IPS-20b (cell line): ENCODE measurements around the gene AGAP1.

Experiments
- H3K27ac ChIP-seq: one replicate; pipeline ENCODE4 v1.5.1; 2013; ENCODE audit warnings: low read length
- H3K27me3 ChIP-seq: 2 replicates; pipeline ENCODE4 v1.6.1; 2013; ENCODE audit warnings: mild to moderate bottlenecking, low read length, inconsistent platforms; ENCODE audit not compliant: insufficient read depth
- H3K36me3 ChIP-seq: 2 replicates; pipeline ENCODE4 v1.6.1; 2013; ENCODE audit warnings: low read depth, mild to moderate bottlenecking, inconsistent platforms, low read length, moderate library complexity; ENCODE audit not compliant: insufficient read depth
- H3K4me1 ChIP-seq: 2 replicates; pipeline ENCODE4 v1.6.1; 2013; ENCODE audit warnings: mild to moderate bottlenecking, control low read depth, inconsistent platforms, low read length, moderate library complexity; ENCODE audit not compliant: insufficient read depth
- H3K4me3 ChIP-seq: 2 replicates; pipeline ENCODE4 v1.5.1; 2013; ENCODE audit warnings: mild to moderate bottlenecking, low read length, inconsistent platforms
- H3K9ac ChIP-seq: 2 replicates; pipeline ENCODE4 v1.6.1; 2013; ENCODE audit warnings: low read depth, mild to moderate bottlenecking, inconsistent platforms, low read length, moderate library complexity
- H3K9me3 ChIP-seq: 2 replicates; pipeline ENCODE4 v1.6.1; 2013; ENCODE audit warnings: mild to moderate bottlenecking, low read depth, low read length, inconsistent platforms; ENCODE audit not compliant: insufficient read depth

Gene AGAP1

GRCh38 chr2:235781775-235782174 is 287.9 kb downstream of the AGAP1 start:
- Histone ChIP-seq H3K36me3 (no peaks in the 10 kb centered on the region; the same call in 1 of the 2 replicates), H3K9ac (no peak overlapping the region), H3K4me1 (no peaks in the 10 kb centered on the region), H3K27me3 (no peaks in the 10 kb centered on the region), H3K27ac (no peak overlapping the region), H3K4me3 (no peak overlapping the region), H3K9me3 (no peaks in the 10 kb centered on the region)

GRCh38 chr2:235784788-235785187 is 290.9 kb downstream of the AGAP1 start:
- no peak overlapping the region for H3K27ac ChIP-seq
- H3K9ac ChIP-seq: no peak overlapping the region
- H3K9me3 ChIP-seq: no peaks in the 10 kb centered on the region
- no peaks in the 10 kb centered on the region for H3K36me3 ChIP-seq
- no peak overlapping the region for H3K4me3 ChIP-seq
- no peaks in the 10 kb centered on the region for H3K4me1 ChIP-seq
- no peaks in the 10 kb centered on the region for H3K27me3 ChIP-seq

GRCh38 chr2:235789552-235789951 is 295.7 kb downstream of the AGAP1 start:
- no peaks in the 10 kb centered on the region for H3K36me3 ChIP-seq
- no peaks in the 10 kb centered on the region for H3K9me3 ChIP-seq
- no peak overlapping the region for H3K4me3 ChIP-seq
- H3K9ac ChIP-seq: no peak overlapping the region
- no peaks in the 10 kb centered on the region for H3K4me1 ChIP-seq
- no peaks in the 10 kb centered on the region for H3K27me3 ChIP-seq
- H3K27ac ChIP-seq: no peak overlapping the region

- H3K9me3 ChIP-seq: no peaks in the 10 kb centered on the region
- H3K4me1 ChIP-seq: peaks cover 5% of the 10 kb centered on the region; the same call in 1 of the 2 replicates
- H3K27me3 ChIP-seq: no peaks in the 10 kb centered on the region
- no peak overlapping the region for H3K27ac ChIP-seq
- no peak overlapping the region for H3K4me3 ChIP-seq
- H3K36me3 ChIP-seq: peaks cover 7% of the 10 kb centered on the region; the same call in 1 of the 2 replicates
- H3K9ac ChIP-seq: no peak overlapping the region
Observed at GRCh38 chr2:235793163-235793752, 299.4 kb downstream of the AGAP1 start.

GRCh38 chr2:235799281-235799680 is 305.4 kb downstream of the AGAP1 start:
- Histone ChIP-seq H3K4me3 (no peak overlapping the region), H3K27me3 (no peaks in the 10 kb centered on the region), H3K9me3 (no peaks in the 10 kb centered on the region), H3K27ac (no peak overlapping the region), H3K36me3 (peaks cover 46% of the 10 kb centered on the region), H3K4me1 (peaks cover 5% of the 10 kb centered on the region; the same call in 1 of the 2 replicates), H3K9ac (no peak overlapping the region)

GRCh38 chr2:235802542-235802941 is 308.7 kb downstream of the AGAP1 start:
- H3K27me3 ChIP-seq: no peaks in the 10 kb centered on the region
- H3K36me3 ChIP-seq: peaks cover 46% of the 10 kb centered on the region
- no peaks in the 10 kb centered on the region for H3K9me3 ChIP-seq
- H3K4me1 ChIP-seq: peaks cover 4% of the 10 kb centered on the region; the same call in 1 of the 2 replicates
- no peak overlapping the region for H3K4me3 ChIP-seq
- H3K9ac ChIP-seq: no peak overlapping the region
- no peak overlapping the region for H3K27ac ChIP-seq

GRCh38 chr2:235803028-235803427 is 309.2 kb downstream of the AGAP1 start:
- H3K4me1 ChIP-seq: peaks cover 7% of the 10 kb centered on the region; the same call in 1 of the 2 replicates
- H3K9ac ChIP-seq: no peak overlapping the region
- peaks cover 45% of the 10 kb centered on the region for H3K36me3 ChIP-seq
- no peaks in the 10 kb centered on the region for H3K27me3 ChIP-seq
- H3K9me3 ChIP-seq: no peaks in the 10 kb centered on the region
- H3K27ac ChIP-seq: no peak overlapping the region
- no peak overlapping the region for H3K4me3 ChIP-seq

GRCh38 chr2:235804676-235805075 is 310.8 kb downstream of the AGAP1 start:
- Histone ChIP-seq H3K4me1 (peaks cover 7% of the 10 kb centered on the region; the same call in 1 of the 2 replicates), H3K4me3 (no peak overlapping the region), H3K36me3 (peaks cover 46% of the 10 kb centered on the region), H3K27me3 (no peaks in the 10 kb centered on the region), H3K27ac (no peak overlapping the region), H3K9ac (no peak overlapping the region), H3K9me3 (no peaks in the 10 kb centered on the region)

- peaks cover 22% of the 10 kb centered on the region for H3K4me1 ChIP-seq
- H3K9ac ChIP-seq: no peak overlapping the region
- H3K9me3 ChIP-seq: no peaks in the 10 kb centered on the region
- no peak overlapping the region for H3K4me3 ChIP-seq
- no peak overlapping the region for H3K27ac ChIP-seq
- peaks cover 42% of the 10 kb centered on the region; the same call in 1 of the 2 replicates for H3K36me3 ChIP-seq
- no peaks in the 10 kb centered on the region for H3K27me3 ChIP-seq
Observed at GRCh38 chr2:235806986-235807750, 313.3 kb downstream of the AGAP1 start.

- Histone ChIP-seq H3K36me3 (peaks cover 49% of the 10 kb centered on the region), H3K9me3 (no peaks in the 10 kb centered on the region), H3K4me1 (peaks cover 22% of the 10 kb centered on the region), H3K9ac (no peak overlapping the region), H3K27me3 (no peaks in the 10 kb centered on the region), H3K4me3 (no peak overlapping the region), H3K27ac (no peak overlapping the region)
Observed at GRCh38 chr2:235808366-235808765, 314.5 kb downstream of the AGAP1 start.

- Histone ChIP-seq H3K9ac (no peak overlapping the region), H3K9me3 (no peaks in the 10 kb centered on the region), H3K27ac (no peak overlapping the region), H3K4me3 (no peak overlapping the region), H3K4me1 (peaks cover 22% of the 10 kb centered on the region), H3K27me3 (no peaks in the 10 kb centered on the region), H3K36me3 (peaks cover 50% of the 10 kb centered on the region)
Observed at GRCh38 chr2:235810252-235810651, 316.4 kb downstream of the AGAP1 start.

- Histone ChIP-seq H3K27me3 (no peaks in the 10 kb centered on the region), H3K4me1 (peaks cover 22% of the 10 kb centered on the region)
Observed at GRCh38 chr2:235810846-235811245, 317.0 kb downstream of the AGAP1 start.

More at GRCh38 chr2:235810846-235811245, 317.0 kb downstream of the AGAP1 start:
- no peak overlapping the region for H3K4me3 ChIP-seq
- no peaks in the 10 kb centered on the region for H3K9me3 ChIP-seq
- H3K27ac ChIP-seq: no peak overlapping the region
- peaks cover 50% of the 10 kb centered on the region for H3K36me3 ChIP-seq
- no peak overlapping the region for H3K9ac ChIP-seq
